ENCODE measurements around the gene PTPN14.

Gene PTPN14

GRCh38 chr1:214476986-214477870, 74.2 kb downstream of the PTPN14 start:
- TF ChIP-seq ZFX (IDR thresholded peaks at IDR 0.05) (no peak), CTCF (conservative IDR thresholded peaks at IDR 0.05) (no peak)
- no peak overlapping the region for H3K27ac ChIP-seq

- no peak overlapping the region for H3K27ac ChIP-seq
- TF ChIP-seq CTCF (conservative IDR thresholded peaks at IDR 0.05) (no peak), ZFX (IDR thresholded peaks at IDR 0.05) (no peak)
Observed at GRCh38 chr1:214476229-214476985, 75.0 kb downstream of the PTPN14 start.

- H3K27ac ChIP-seq: no peak overlapping the region
- TF ChIP-seq CTCF (conservative IDR thresholded peaks at IDR 0.05) (no peak), ZFX (IDR thresholded peaks at IDR 0.05) (no peak)
Observed at GRCh38 chr1:214475746-214476145, 75.7 kb downstream of the PTPN14 start.

GRCh38 chr1:214475331-214475730, 76.1 kb downstream of the PTPN14 start:
- H3K27ac ChIP-seq: no peak overlapping the region

GRCh38 chr1:214474467-214474866, 76.9 kb downstream of the PTPN14 start:
- no peak overlapping the region for H3K27ac ChIP-seq
- no peak for TF ChIP-seq ZFX (IDR thresholded peaks at IDR 0.05)
- TF ChIP-seq CTCF (conservative IDR thresholded peaks at IDR 0.05): no peak

More at GRCh38 chr1:214475331-214475730, 76.1 kb downstream of the PTPN14 start:
- TF ChIP-seq ZFX (IDR thresholded peaks at IDR 0.05): no peak
- TF ChIP-seq CTCF (conservative IDR thresholded peaks at IDR 0.05): no peak

GRCh38 chr1:214473862-214474261, 77.5 kb downstream of the PTPN14 start:
- TF ChIP-seq ZFX (IDR thresholded peaks at IDR 0.05) (no peak), CTCF (conservative IDR thresholded peaks at IDR 0.05) (no peak)
- no peak overlapping the region for H3K27ac ChIP-seq

GRCh38 chr1:214473387-214473786, 78.0 kb downstream of the PTPN14 start:
- no peak overlapping the region for H3K27ac ChIP-seq
- TF ChIP-seq CTCF (conservative IDR thresholded peaks at IDR 0.05) (no peak), ZFX (IDR thresholded peaks at IDR 0.05) (no peak)

Measured in C4-2B (cell line).